Measurements from ENCODE around the gene RERE.
"Not testable (repeated sequence)": the region's sequence is repeated elsewhere in the genome, so short reads cannot be mapped to it uniquely, and the experiment has no call there.

RERE gene

GRCh38 chr1:8456308-8456912, 361.0 kb downstream of the RERE start:
- no peak overlapping the region for H3K4me3 ChIP-seq (ENCODE audit: extremely low read depth, insufficient read depth, low read length, poor library complexity, severe bottlenecking)
- WGBS, 2 experiments (ENCODE audit: insufficient coverage in 2 of 2): 89 to 100% methylated on average over 2 of the region's 4 CpGs

DNA sequence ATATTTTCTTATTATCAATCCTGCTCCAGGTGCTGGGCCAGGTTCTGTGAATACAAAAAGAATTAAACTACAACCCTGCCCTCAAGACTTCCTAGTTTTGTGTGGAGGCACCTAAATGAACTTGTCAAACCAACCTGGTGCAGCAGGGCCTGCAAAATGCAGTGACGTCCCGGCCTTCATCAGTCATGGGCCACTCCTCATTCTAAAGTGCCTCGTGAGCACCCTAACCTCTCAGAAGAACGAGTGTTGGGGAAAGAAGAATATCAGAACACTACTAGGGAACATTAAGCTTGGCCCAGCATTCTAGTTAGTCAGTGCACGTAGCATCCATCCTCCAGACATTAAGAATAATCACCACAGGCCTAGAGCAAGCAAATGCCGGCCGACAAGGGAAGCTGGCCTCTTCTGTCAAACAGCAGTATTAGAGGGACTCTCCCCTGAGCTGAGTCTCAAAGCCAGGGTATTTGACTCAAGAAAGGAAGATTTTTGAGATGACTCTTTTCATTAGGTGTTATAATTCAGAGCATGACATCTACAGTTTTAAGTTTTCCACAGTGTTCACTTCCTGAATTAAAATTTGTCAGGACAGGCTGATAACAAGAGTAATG, 361.6 kb downstream of the RERE start:
- Histone ChIP-seq H3K27ac (ENCODE audit: low read depth, low read length, severe bottlenecking) (peak overlapping the region; percentile 84), H3K4me1 (ENCODE audit: control insufficient read depth, insufficient read depth, low read length, poor library complexity, severe bottlenecking) (peaks cover 33% of the 10 kb centered on the region), H3K4me3 (ENCODE audit: extremely low read depth, insufficient read depth, low read length, poor library complexity, severe bottlenecking) (no peak overlapping the region), H3K9me3 (ENCODE audit: control insufficient read depth, low read length) (no peaks in the 10 kb centered on the region), H3K36me3 (ENCODE audit: control insufficient read depth, insufficient read depth, low read length) (peaks cover 49% of the 10 kb centered on the region)
- 96 to 100% methylated on average over 4 of the region's 7 CpGs for WGBS, 2 experiments (ENCODE audit: insufficient coverage in 2 of 2)

More at GRCh38 chr1:8456308-8456912, 361.0 kb downstream of the RERE start:
- Histone ChIP-seq H3K4me1 (ENCODE audit: control insufficient read depth, insufficient read depth, low read length, poor library complexity, severe bottlenecking) (peaks cover 36% of the 10 kb centered on the region), H3K27ac (ENCODE audit: low read depth, low read length, severe bottlenecking) (peak overlapping the region; percentile 84), H3K9me3 (ENCODE audit: control insufficient read depth, low read length) (no peaks in the 10 kb centered on the region), H3K36me3 (ENCODE audit: control insufficient read depth, insufficient read depth, low read length) (peaks cover 48% of the 10 kb centered on the region)

DNA sequence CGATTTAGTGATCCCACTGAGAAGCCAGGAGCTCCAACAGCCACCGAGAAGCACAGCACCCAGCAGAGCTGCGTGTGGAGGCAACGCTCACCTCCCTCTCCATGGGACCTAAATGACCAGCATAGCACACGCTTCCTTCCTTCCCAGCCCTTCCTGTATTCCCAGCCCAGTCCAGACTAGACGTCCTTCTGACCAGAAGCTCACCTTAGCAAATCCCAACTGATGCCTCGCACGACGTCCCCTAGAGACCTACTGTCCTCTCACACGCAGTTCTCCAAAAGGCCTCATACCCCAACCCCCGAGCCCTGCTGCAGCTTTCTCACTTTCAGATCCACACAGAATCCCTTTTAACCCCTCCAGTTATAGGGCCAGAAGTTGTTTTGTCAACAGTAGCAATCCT, 367.1 kb downstream of the RERE start:
- 93 to 94% methylated on average over 11 of the region's 11 CpGs for WGBS, 2 experiments (ENCODE audit: insufficient coverage in 2 of 2)
- Histone ChIP-seq H3K27ac (ENCODE audit: low read depth, low read length, severe bottlenecking) (peak overlapping the region; percentile 57), H3K4me1 (ENCODE audit: control insufficient read depth, insufficient read depth, low read length, poor library complexity, severe bottlenecking) (peaks cover 24% of the 10 kb centered on the region), H3K36me3 (ENCODE audit: control insufficient read depth, insufficient read depth, low read length) (peaks cover 61% of the 10 kb centered on the region), H3K9me3 (ENCODE audit: control insufficient read depth, low read length) (no peaks in the 10 kb centered on the region), H3K4me3 (ENCODE audit: extremely low read depth, insufficient read depth, low read length, poor library complexity, severe bottlenecking) (no peak overlapping the region)

- Histone ChIP-seq H3K4me3 (ENCODE audit: extremely low read depth, insufficient read depth, low read length, poor library complexity, severe bottlenecking) (no peak overlapping the region), H3K36me3 (ENCODE audit: control insufficient read depth, insufficient read depth, low read length) (peaks cover 62% of the 10 kb centered on the region), H3K9me3 (ENCODE audit: control insufficient read depth, low read length) (no peaks in the 10 kb centered on the region), H3K4me1 (ENCODE audit: control insufficient read depth, insufficient read depth, low read length, poor library complexity, severe bottlenecking) (peaks cover 24% of the 10 kb centered on the region), H3K27ac (ENCODE audit: low read depth, low read length, severe bottlenecking) (peak overlapping the region; percentile 91)
- WGBS, 2 experiments (ENCODE audit: insufficient coverage in 2 of 2): 82 to 89% methylated on average over 6 to 9 of the region's 12 CpGs
These were observed 368.4 kb downstream of the RERE start for GRCh38 chr1:8448911-8449661.

GRCh38 chr1:8448505-8448904, 368.9 kb downstream of the RERE start:
- peaks cover 63% of the 10 kb centered on the region for H3K36me3 ChIP-seq (ENCODE audit: control insufficient read depth, insufficient read depth, low read length)
- peaks cover 24% of the 10 kb centered on the region for H3K4me1 ChIP-seq (ENCODE audit: control insufficient read depth, insufficient read depth, low read length, poor library complexity, severe bottlenecking)
- 96 to 97% methylated on average over 3 to 7 of the region's 11 CpGs for WGBS, 2 experiments (ENCODE audit: insufficient coverage in 2 of 2)
- peak overlapping the region; percentile 91 for H3K27ac ChIP-seq (ENCODE audit: low read depth, low read length, severe bottlenecking)
- H3K4me3 ChIP-seq (ENCODE audit: extremely low read depth, insufficient read depth, low read length, poor library complexity, severe bottlenecking); H3K9me3 ChIP-seq (ENCODE audit: control insufficient read depth, low read length): not testable (repeated sequence)

DNA sequence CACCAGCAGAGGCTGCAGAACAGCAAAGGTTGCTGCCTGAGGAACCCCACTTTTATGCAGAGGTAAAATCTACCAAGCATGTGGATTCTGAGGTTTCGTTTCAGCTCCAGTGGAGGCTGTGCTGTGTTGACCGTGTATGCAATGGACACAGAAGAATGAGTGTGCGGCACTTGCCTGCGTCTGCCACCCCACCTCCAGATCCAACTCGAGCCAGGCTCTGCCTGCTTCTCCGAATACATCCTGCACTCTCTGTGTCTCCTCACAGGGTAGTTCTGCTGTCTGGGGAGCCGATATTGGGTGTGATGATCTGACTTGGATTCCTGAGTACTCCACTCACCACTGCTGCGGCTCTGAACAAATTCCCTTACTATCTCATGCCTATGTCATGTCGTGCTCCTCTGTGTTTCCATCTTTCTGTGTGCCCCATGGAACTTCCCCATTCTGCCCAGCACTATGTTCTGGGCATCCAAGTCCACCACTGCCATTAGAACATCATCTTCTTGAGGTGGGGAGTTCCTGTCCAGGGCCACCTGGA, 369.8 kb downstream of the RERE start:
- peaks cover 24% of the 10 kb centered on the region for H3K4me1 ChIP-seq (ENCODE audit: control insufficient read depth, insufficient read depth, low read length, poor library complexity, severe bottlenecking)
- no peak overlapping the region for H3K4me3 ChIP-seq (ENCODE audit: extremely low read depth, insufficient read depth, low read length, poor library complexity, severe bottlenecking)
- WGBS, 2 experiments (ENCODE audit: insufficient coverage in 2 of 2): 95 to 96% methylated on average over 6 to 7 of the region's 9 CpGs
- H3K36me3 ChIP-seq (ENCODE audit: control insufficient read depth, insufficient read depth, low read length): peaks cover 63% of the 10 kb centered on the region
- peak overlapping the region; percentile 16 for H3K27ac ChIP-seq (ENCODE audit: low read depth, low read length, severe bottlenecking)
- H3K9me3 ChIP-seq (ENCODE audit: control insufficient read depth, low read length): no peaks in the 10 kb centered on the region

- H3K27ac ChIP-seq (ENCODE audit: low read depth, low read length, severe bottlenecking); H3K9me3 ChIP-seq (ENCODE audit: control insufficient read depth, low read length); H3K4me3 ChIP-seq (ENCODE audit: extremely low read depth, insufficient read depth, low read length, poor library complexity, severe bottlenecking): not testable (repeated sequence)
- peaks cover 59% of the 10 kb centered on the region for H3K36me3 ChIP-seq (ENCODE audit: control insufficient read depth, insufficient read depth, low read length)
- WGBS, 2 experiments (ENCODE audit: insufficient coverage in 2 of 2): 80 to 93% methylated on average over 2 to 5 of the region's 5 CpGs
- H3K4me1 ChIP-seq (ENCODE audit: control insufficient read depth, insufficient read depth, low read length, poor library complexity, severe bottlenecking): peaks cover 24% of the 10 kb centered on the region
These were observed 371.3 kb downstream of the RERE start for GRCh38 chr1:8446119-8446518.

DNA sequence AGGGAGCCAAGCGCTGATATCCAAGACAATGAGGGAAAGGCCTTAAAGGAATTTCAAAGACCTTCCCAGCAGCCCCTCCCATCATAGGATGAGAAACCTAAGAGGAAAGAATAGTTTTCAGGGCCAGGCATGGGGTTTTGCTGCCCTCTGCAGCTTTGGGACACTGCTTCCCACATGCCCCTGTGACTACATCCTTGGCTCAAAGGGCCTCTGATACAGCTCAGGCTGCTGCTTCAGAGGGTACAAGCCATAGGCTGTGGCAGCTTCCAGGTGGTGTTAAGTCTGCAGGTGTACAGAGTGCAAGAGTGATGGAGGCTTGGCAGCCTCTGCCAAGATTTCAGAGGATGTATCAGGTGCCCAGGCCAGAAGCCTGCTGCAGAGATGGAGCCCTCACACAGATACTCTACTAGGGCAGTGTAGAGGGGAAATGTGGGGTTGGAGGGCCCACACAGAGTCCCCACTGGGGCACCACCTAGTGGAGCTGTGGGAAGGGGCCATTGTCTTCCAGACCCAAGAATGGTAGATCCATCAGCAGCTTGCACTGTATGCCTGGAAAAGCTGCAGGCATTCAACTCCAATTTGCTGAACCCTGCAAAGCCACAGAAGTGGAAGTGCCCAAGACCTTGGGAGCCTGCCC, 373.8 kb downstream of the RERE start:
- no peak overlapping the region for H3K27ac ChIP-seq (ENCODE audit: low read depth, low read length, severe bottlenecking)
- no peak overlapping the region for H3K4me3 ChIP-seq (ENCODE audit: extremely low read depth, insufficient read depth, low read length, poor library complexity, severe bottlenecking)
- 29% methylated on average over 1 of the region's 1 CpG; no CpG with 5 or more reads in 1 of the 2 experiments for WGBS, 2 experiments (ENCODE audit: insufficient coverage in 2 of 2)

DNA sequence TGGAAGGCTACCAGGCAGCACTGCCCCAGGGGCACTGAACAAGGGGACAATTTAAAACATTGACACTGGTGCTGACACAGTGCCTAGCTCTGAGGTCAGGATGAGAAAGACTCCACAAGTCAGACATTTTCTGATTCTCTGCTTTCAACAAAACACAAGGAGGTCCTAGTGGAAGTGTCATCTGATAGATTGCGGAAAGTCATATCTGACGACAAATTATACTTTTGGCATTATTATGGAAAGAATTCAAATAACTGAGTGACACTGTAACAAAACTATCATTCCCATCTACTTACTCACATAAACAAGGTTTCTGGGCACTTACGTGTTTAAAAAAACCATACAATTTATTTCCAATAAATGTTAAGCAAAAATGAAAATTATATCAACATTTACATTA, 376.0 kb downstream of the RERE start:
- peaks cover 7% of the 10 kb centered on the region for H3K4me1 ChIP-seq (ENCODE audit: control insufficient read depth, insufficient read depth, low read length, poor library complexity, severe bottlenecking)
- H3K36me3 ChIP-seq (ENCODE audit: control insufficient read depth, insufficient read depth, low read length): peaks cover 62% of the 10 kb centered on the region
- no peaks in the 10 kb centered on the region for H3K9me3 ChIP-seq (ENCODE audit: control insufficient read depth, low read length)
- peak overlapping the region; percentile 17 for H3K27ac ChIP-seq (ENCODE audit: low read depth, low read length, severe bottlenecking)
- no CpG with 5 or more reads among the region's 3 CpGs for WGBS, 2 experiments (ENCODE audit: insufficient coverage in 2 of 2)
- no peak overlapping the region for H3K4me3 ChIP-seq (ENCODE audit: extremely low read depth, insufficient read depth, low read length, poor library complexity, severe bottlenecking)

More for the DNA sequence above, 373.8 kb downstream of the RERE start:
- Histone ChIP-seq H3K36me3 (ENCODE audit: control insufficient read depth, insufficient read depth, low read length) (peaks cover 58% of the 10 kb centered on the region), H3K4me1 (ENCODE audit: control insufficient read depth, insufficient read depth, low read length, poor library complexity, severe bottlenecking) (peaks cover 9% of the 10 kb centered on the region), H3K9me3 (ENCODE audit: control insufficient read depth, low read length) (no peaks in the 10 kb centered on the region)

GRCh38 chr1:8439015-8439702, 378.3 kb downstream of the RERE start:
- Histone ChIP-seq H3K4me1 (ENCODE audit: control insufficient read depth, insufficient read depth, low read length, poor library complexity, severe bottlenecking) (peaks cover 7% of the 10 kb centered on the region), H3K4me3 (ENCODE audit: extremely low read depth, insufficient read depth, low read length, poor library complexity, severe bottlenecking) (no peak overlapping the region), H3K36me3 (ENCODE audit: control insufficient read depth, insufficient read depth, low read length) (peaks cover 60% of the 10 kb centered on the region), H3K9me3 (ENCODE audit: control insufficient read depth, low read length) (no peaks in the 10 kb centered on the region), H3K27ac (ENCODE audit: low read depth, low read length, severe bottlenecking) (peak overlapping the region; percentile 95)
- 15 to 25% methylated on average over 6 to 7 of the region's 8 CpGs for WGBS, 2 experiments (ENCODE audit: insufficient coverage in 2 of 2)
